ENCODE data around the gene IPO13. TPM values are rescaled to one million over a fixed set of nuclear protein-coding genes. Genes with fewer than 3 reads are reported as not detected.

Gene IPO13
- total and polyA plus RNA-seq, 4 donors = 8.6 to 15.1 (median 10.5) TPM

GRCh38 chr1:43965316-43965715 is 18.6 kb downstream of the IPO13 start:
- H3K27me3 ChIP-seq (ENCODE audit: control insufficient read depth in 4 of 4, insufficient read depth in 4 of 4, low read length in 3 of 4) = no peaks in the 10 kb centered on the region
- H3K36me3 ChIP-seq (ENCODE audit: control insufficient read depth in 4 of 4, insufficient read depth in 3 of 4, low read depth in 1 of 4, low read length in 3 of 4) = peaks cover 4 to 48% (median 10%) of the 10 kb centered on the region in 4 donors
- no peak overlapping the region for H3K9ac ChIP-seq (ENCODE audit: low read depth in 1 of 2, low read length in 2 of 2)
- H3K27ac ChIP-seq (ENCODE audit: low read depth in 1 of 2, low read length in 2 of 2) = no peak overlapping the region
- H3K4me3 ChIP-seq (ENCODE audit: low read depth in 1 of 3, low read length in 3 of 3) = no peak overlapping the region
- peaks cover under 1 to 8% (median 3%) of the 10 kb centered on the region in 4 donors for H3K4me1 ChIP-seq (ENCODE audit: control insufficient read depth in 4 of 4, insufficient read depth in 4 of 4, low read length in 3 of 4)
- TF ChIP-seq JUND (IDR thresholded peaks at IDR 0.05) (no peak), YY1 (IDR thresholded peaks at IDR 0.05) (no peak), FOXA2 (IDR thresholded peaks at IDR 0.05) (no peak), MAX (IDR thresholded peaks at IDR 0.05) (no peak), CTCF (IDR thresholded peaks at IDR 0.05; ENCODE audit: low read depth, low read length, missing input control) (no peak), HNF4A (conservative IDR thresholded peaks at IDR 0.05) (no peak), SP1 (IDR thresholded peaks at IDR 0.05) (no peak), RXRA (IDR thresholded peaks at IDR 0.05) (no peak), REST (IDR thresholded peaks at IDR 0.05) (no peak), NR2F2 (IDR thresholded peaks at IDR 0.05) (no peak), FOXA1 (IDR thresholded peaks at IDR 0.05) (no peak), TAF1 (conservative IDR thresholded peaks at IDR 0.05) (no peak), RAD21 (IDR thresholded peaks at IDR 0.05) (no peak), ATF3 (IDR thresholded peaks at IDR 0.05) (no peak), ZBTB33 (IDR thresholded peaks at IDR 0.05) (no peak), EGR1 (IDR thresholded peaks at IDR 0.05; ENCODE audit: low read depth in 2 of 2) (no peak), GABPA (IDR thresholded peaks at IDR 0.05 in 1 of 2, conservative IDR thresholded peaks at IDR 0.05 in 1 of 2) (no peak), HNF4G (IDR thresholded peaks at IDR 0.05) (no peak)
- no peak for DNase-seq (ENCODE audit: low spot score)
- 68% methylated on average over 3 of the region's 3 CpGs for WGBS
- H3K9me3 ChIP-seq (ENCODE audit: control insufficient read depth in 4 of 4, low read length in 3 of 4) = no peaks in the 10 kb centered on the region

All from liver (tissue), 9 donors.